Lower leg skin (tissue), 3 donors: Measurements from ENCODE around the gene MICAL2.

ENCODE experiments used
- POLR2A ChIP-seq, 2 donors: fragments of 450-650 bp; IDR thresholded peaks; one replicate each; pipeline ENCODE4 v1.6.1; 2016 to 2017; ENCODE audit warnings: antibody characterized with exemption in 2 of 2, mild to moderate bottlenecking in 1 of 2, moderate library complexity in 1 of 2
- TF ChIP-seq, protein P1 (sequence below), 3 donors: fragments of 450-650 bp; IDR thresholded peaks; one replicate each; pipeline ENCODE4 v1.5.1; 2016; ENCODE audit warnings: antibody characterized with exemption in 3 of 3, mild to moderate bottlenecking in 3 of 3, moderate library complexity in 2 of 3

DNA sequence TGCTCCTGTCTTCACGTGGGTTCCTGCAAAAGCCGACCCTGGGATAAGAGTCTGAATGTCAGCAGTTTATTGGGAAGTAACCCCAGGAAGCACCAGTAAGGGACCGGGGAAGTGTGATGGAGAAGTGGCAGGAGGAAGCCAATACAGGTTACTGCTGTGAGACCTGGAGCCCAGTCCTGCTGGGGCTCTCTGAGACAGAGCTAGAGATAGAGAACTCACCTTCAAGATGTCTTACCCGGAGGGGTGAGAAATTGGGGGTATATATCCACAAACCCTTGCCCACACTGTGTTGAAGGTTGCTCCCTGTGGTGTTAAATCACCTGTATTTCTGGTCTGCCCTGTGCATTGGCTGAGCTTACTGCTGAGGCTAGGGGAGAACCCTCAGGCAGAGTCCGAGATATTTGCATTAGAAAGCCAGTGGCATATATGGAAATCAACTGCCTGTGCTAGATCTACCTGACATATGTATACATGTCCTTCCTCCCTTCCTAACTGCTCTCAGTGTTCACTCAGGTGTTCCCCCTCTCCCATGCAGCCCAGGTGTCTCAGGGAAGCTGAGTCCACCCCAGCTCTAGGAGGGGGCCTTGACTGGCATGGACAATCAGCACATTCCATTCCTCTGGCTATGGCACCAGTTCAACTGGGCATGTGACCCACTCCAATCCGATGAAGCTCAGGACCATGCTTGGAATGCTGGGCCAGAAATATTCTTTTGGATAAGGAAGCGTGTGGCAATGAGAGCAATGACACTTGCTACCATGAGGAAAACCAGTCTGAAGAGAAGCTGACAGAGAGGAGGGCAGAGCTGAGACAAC, 6.8 kb upstream of the MICAL2 start:
- TF ChIP-seq, protein P1, sequence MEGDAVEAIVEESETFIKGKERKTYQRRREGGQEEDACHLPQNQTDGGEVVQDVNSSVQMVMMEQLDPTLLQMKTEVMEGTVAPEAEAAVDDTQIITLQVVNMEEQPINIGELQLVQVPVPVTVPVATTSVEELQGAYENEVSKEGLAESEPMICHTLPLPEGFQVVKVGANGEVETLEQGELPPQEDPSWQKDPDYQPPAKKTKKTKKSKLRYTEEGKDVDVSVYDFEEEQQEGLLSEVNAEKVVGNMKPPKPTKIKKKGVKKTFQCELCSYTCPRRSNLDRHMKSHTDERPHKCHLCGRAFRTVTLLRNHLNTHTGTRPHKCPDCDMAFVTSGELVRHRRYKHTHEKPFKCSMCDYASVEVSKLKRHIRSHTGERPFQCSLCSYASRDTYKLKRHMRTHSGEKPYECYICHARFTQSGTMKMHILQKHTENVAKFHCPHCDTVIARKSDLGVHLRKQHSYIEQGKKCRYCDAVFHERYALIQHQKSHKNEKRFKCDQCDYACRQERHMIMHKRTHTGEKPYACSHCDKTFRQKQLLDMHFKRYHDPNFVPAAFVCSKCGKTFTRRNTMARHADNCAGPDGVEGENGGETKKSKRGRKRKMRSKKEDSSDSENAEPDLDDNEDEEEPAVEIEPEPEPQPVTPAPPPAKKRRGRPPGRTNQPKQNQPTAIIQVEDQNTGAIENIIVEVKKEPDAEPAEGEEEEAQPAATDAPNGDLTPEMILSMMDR (IDR thresholded peaks at IDR 0.05), result no peak
- no peak for TF ChIP-seq POLR2A (IDR thresholded peaks at IDR 0.05)
